ENCODE data around the gene RGPD3.

DNA sequence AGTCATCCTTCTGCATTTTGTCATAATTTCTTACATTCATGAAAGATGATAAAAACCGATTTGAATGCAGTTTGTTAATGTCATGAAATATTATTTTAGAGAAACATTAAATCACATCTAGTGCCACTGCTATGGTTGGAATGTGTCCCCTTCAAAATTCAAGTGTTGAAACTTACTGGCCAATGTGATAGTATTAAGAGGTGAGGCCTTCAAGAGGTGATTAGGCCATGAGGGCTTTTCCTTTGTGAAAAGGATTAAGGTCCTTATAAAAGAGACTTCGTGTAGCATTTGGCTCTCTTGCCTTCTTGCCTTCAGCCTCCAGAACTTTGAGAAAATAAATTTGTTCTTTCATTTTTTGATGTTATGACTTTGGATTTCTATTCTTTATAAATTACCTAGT, 117.2 kb downstream of the RGPD3 start:
- TF ChIP-seq, protein P1, sequence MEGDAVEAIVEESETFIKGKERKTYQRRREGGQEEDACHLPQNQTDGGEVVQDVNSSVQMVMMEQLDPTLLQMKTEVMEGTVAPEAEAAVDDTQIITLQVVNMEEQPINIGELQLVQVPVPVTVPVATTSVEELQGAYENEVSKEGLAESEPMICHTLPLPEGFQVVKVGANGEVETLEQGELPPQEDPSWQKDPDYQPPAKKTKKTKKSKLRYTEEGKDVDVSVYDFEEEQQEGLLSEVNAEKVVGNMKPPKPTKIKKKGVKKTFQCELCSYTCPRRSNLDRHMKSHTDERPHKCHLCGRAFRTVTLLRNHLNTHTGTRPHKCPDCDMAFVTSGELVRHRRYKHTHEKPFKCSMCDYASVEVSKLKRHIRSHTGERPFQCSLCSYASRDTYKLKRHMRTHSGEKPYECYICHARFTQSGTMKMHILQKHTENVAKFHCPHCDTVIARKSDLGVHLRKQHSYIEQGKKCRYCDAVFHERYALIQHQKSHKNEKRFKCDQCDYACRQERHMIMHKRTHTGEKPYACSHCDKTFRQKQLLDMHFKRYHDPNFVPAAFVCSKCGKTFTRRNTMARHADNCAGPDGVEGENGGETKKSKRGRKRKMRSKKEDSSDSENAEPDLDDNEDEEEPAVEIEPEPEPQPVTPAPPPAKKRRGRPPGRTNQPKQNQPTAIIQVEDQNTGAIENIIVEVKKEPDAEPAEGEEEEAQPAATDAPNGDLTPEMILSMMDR (IDR thresholded peaks at IDR 0.05; ENCODE audit: poor library complexity), result no peak
- TF ChIP-seq EZH2phosphoT487 (IDR thresholded peaks at IDR 0.05; ENCODE audit: low read depth, severe bottlenecking, unreplicated experiment), result no peak
